SK-N-SH treated with all-trans-retinoic acid at 6 μM for 48 hours (cell line): ENCODE results near the gene XRCC1.

Experiments used
- ARNTL ChIP-seq: fragments of 450-650 bp; formaldehyde crosslinking; IDR thresholded peaks from 2 replicates; pipeline ENCODE4 v1.5.0; 2020; ENCODE audit warnings: low read depth, mild to moderate bottlenecking, moderate library complexity, borderline replicate concordance
- ISL1 ChIP-seq: fragments of 250-450 bp; sonication (Bioruptor Pico); IDR thresholded peaks from 2 replicates; pipeline ENCODE4 v2.1.2; 2022; ENCODE audit warnings: mild to moderate bottlenecking, moderate library complexity
- SNAI2 ChIP-seq: fragments of 250-450 bp; sonication (Bioruptor Pico); IDR thresholded peaks from 2 replicates; pipeline ENCODE4 v1.5.0; 2020; ENCODE audit warnings: mild to moderate bottlenecking, moderate library complexity
- TCF4 ChIP-seq: fragments of 250-450 bp; sonication (Bioruptor Pico); IDR thresholded peaks from 2 replicates; pipeline ENCODE4 v1.8.0; 2021; ENCODE audit warnings: mild to moderate bottlenecking, moderate library complexity, borderline replicate concordance
- TSHZ2 ChIP-seq: fragments of 250-450 bp; sonication (Bioruptor Pico); IDR thresholded peaks from 2 replicates; pipeline ENCODE4 v1.5.0; 2020; ENCODE audit warnings: mild to moderate bottlenecking, moderate library complexity
- ZNF565 ChIP-seq: fragments of 450-650 bp; formaldehyde crosslinking; conservative IDR thresholded peaks from 2 replicates; pipeline ENCODE4 v1.5.0; 2020; ENCODE audit warnings: low read depth, mild to moderate bottlenecking, moderate library complexity

- TF ChIP-seq TSHZ2 (CRISPR knock-in tag) (no peak), SNAI2 (CRISPR knock-in tag) (no peak), ZNF565 (no peak), ISL1 (CRISPR knock-in tag) (no peak), ARNTL (no peak), TCF4 (CRISPR knock-in tag) (no peak)
Measured at GRCh38 chr19:43495082-43495481, 80.2 kb downstream of the XRCC1 start.
